Measurements from ENCODE around the gene FAM204A.

- TF ChIP-seq CTCF (IDR thresholded peaks at IDR 0.05; ENCODE audit: borderline replicate concordance, extremely low read depth, low read length, poor library complexity, severe bottlenecking) (no peak), EZH2 (IDR thresholded peaks at IDR 0.05; ENCODE audit: borderline replicate concordance, low read depth, low read length, severe bottlenecking) (no peak)
These were observed 43.3 kb downstream of the FAM204A start for GRCh38 chr10:118298787-118299186.
